K562 (cell line): ENCODE results near the gene C10orf90. TPM values are rescaled to one million over a fixed set of nuclear protein-coding genes. Genes with fewer than 3 reads are reported as not detected.

Experiments
- ATAC-seq: fragments of 200-7000 bp; cut with Tn5 transposase; 3 replicates; pipeline ENCODE4 v1.9.1; 2020; ENCODE audit warnings: moderate library complexity
- BruUV-seq: library from RNA; stranded (reverse); fragments of 400-500 nt; replicated peaks from 2 replicates; lab custom pipeline; 2021; lab: Mats Ljungman, UMichigan
- CTCF ChIA-PET: fragments of 300-600 bp; formaldehyde crosslinking; extraction: SDS; loops from one replicate; lab custom pipeline; 2021; ENCODE audit warnings: low intra/inter-chr PET ratio; lab: Yijun Ruan, JAX
- POLR2A ChIA-PET: fragments of 300-600, 350-650 bp; sonication (Branson Sonifier 250); formaldehyde crosslinking; extraction: SDS; loops from one replicate; lab custom pipeline; 2021; ENCODE audit warnings: antibody characterized with exemption, inconsistent platforms; lab: Yijun Ruan, JAX
- DNase-seq, 4 experiments: peaks; one replicate each; pipeline versions ENCODE4 v3.0.0 to v3.0.0-alpha.2; 2011 to 2018; ENCODE audit warnings: low spot score in 3 of 4, mixed read lengths in 3 of 4; ENCODE audit errors: extremely low read depth in 1 of 4
- FAIRE-seq: peaks from 2 replicates; lab custom pipeline; 2011; peaks lifted over from hg19 to GRCh38; lab: Jason Lieb, UNC
- H2AFZ ChIP-seq: 2 replicates; pipeline ENCODE4 v1.6.0; 2011; ENCODE audit warnings: low read depth, low read length, control low read depth, inconsistent platforms
- H3K27ac ChIP-seq: fragments of 200-600 bp; 3 replicates; pipeline ENCODE4 v1.8.0; 2011; ENCODE audit warnings: low read depth, mild to moderate bottlenecking, control low read depth, inconsistent platforms, low read length, moderate library complexity, mixed read lengths; ENCODE audit errors: extremely low read depth
- H3K27me3 ChIP-seq, 2 experiments: fragments of 300-600 bp in 1 of 2; 2 replicates in 1 of 2; 3 replicates in 1 of 2; pipeline versions ENCODE4 v1.6.0 to v1.8.0; 2011; ENCODE audit warnings: inconsistent platforms in 2 of 2, low read length in 2 of 2, mild to moderate bottlenecking in 1 of 2, mixed read lengths in 1 of 2, moderate library complexity in 1 of 2; ENCODE audit not compliant: control insufficient read depth in 2 of 2, insufficient read depth in 2 of 2
- H3K36me3 ChIP-seq: fragments of 300-600 bp; 3 replicates; pipeline ENCODE4 v1.8.0; 2011; ENCODE audit warnings: mild to moderate bottlenecking, low read length, inconsistent platforms; ENCODE audit not compliant: control insufficient read depth, insufficient read depth
- H3K4me1 ChIP-seq, 2 experiments: fragments of 200-600 bp in 1 of 2; replicated peaks in 1 of 2; 2 replicates in 1 of 2; 3 replicates in 1 of 2; pipeline versions ENCODE4 v1.5.1 to v1.8.0; 2011; ENCODE audit warnings: inconsistent platforms in 2 of 2, low read length in 2 of 2, mild to moderate bottlenecking in 1 of 2, mixed read lengths in 1 of 2, moderate library complexity in 1 of 2; ENCODE audit not compliant: control insufficient read depth in 2 of 2, insufficient read depth in 2 of 2
- H3K4me2 ChIP-seq: 2 replicates; pipeline ENCODE4 v1.6.1; 2011; ENCODE audit warnings: low read length, control low read depth, inconsistent platforms, mixed read lengths; ENCODE audit not compliant: insufficient read depth
- H3K4me3 ChIP-seq: fragments of 200-600 bp; sonication (generic), shearing (Covaris generic); 2 replicates; pipeline ENCODE4 v1.5.1; 2016; ENCODE audit warnings: control low read depth, inconsistent platforms
- H3K79me2 ChIP-seq: fragments of 200-600 bp; 3 replicates; pipeline ENCODE4 v1.8.0; 2011; ENCODE audit warnings: low read length, inconsistent platforms; ENCODE audit not compliant: control insufficient read depth, insufficient read depth
- H3K9ac ChIP-seq, 2 experiments: 2 replicates each; pipeline versions ENCODE4 v1.6.0 to v1.6.1; 2011; ENCODE audit warnings: low read depth in 2 of 2, low read length in 2 of 2, control low read depth in 1 of 2, inconsistent platforms in 1 of 2, mild to moderate bottlenecking in 1 of 2, mixed read lengths in 1 of 2; ENCODE audit not compliant: insufficient read depth in 1 of 2
- H3K9me1 ChIP-seq: one replicate; pipeline ENCODE4 v1.6.0; 2011; ENCODE audit warnings: inconsistent platforms, mild to moderate bottlenecking, low read length, moderate library complexity; ENCODE audit not compliant: control insufficient read depth, insufficient read depth
- H3K9me3 ChIP-seq: replicated peaks from 2 replicates; pipeline ENCODE4 v1.5.1; 2011; ENCODE audit warnings: low read depth, low read length, inconsistent platforms; ENCODE audit not compliant: control insufficient read depth, insufficient read depth
- H4K20me1 ChIP-seq: replicated peaks from 2 replicates; pipeline ENCODE4 v1.6.1; 2011; ENCODE audit warnings: low read length, inconsistent platforms, mixed read lengths; ENCODE audit not compliant: control insufficient read depth, insufficient read depth
- WGBS: fragments of 100-300 bp; shearing (Covaris generic); methylation state at CpG from one replicate; pipeline ENCODE4 v1.1.6; 2016; ENCODE audit warnings: low coverage, mixed read lengths; ENCODE audit not compliant: insufficient coverage; ENCODE audit errors: missing lambda C conversion rate; 5-methylcytosine and 5-hydroxymethylcytosine counted together
- in situ Hi-C: fragments of 300-500 bp; cut with MboI; formaldehyde crosslinking; loops from 4 replicates; pipeline ENCODE4 v1.15.0; 2018; ENCODE audit warnings: inconsistent platforms, mixed read lengths
- intact Hi-C: fragments of 100-400 bp; cut with micrococcal nuclease; formaldehyde crosslinking; loops from 2 replicates; pipeline ENCODE4 v1.14.2; 2022
- polyA plus RNA-seq, 8 experiments: library from polyadenylated mRNA; depleted of rRNA in 4 of 8; stranded (reverse) in 5 of 8; unstranded in 3 of 8; fragments of >200 nt; fragmentation: Nextera tagmentation in 2 of 8; fragmentation: Illumina TruSeq in 1 of 8; extraction: Ambion mirVana in 2 of 8; extraction: Trizol in 1 of 8; gene quantifications; 2 replicates each; pipeline versions ENCODE4 v1.2.1 to v1.2.3, GENCODE V29; 2011 to 2014; ENCODE audit warnings: inconsistent platforms in 1 of 8, missing spikeins in 1 of 8
- total RNA-seq, 7 experiments: library from RNA; depleted of rRNA in 6 of 7; stranded (reverse); fragments of >200 nt in 6 of 7; fragmentation: Illumina TruSeq in 2 of 7; extraction: Trizol in 2 of 7; gene quantifications; 2 replicates each; pipeline versions ENCODE4 v1.2.1 to v1.2.3, GENCODE V29; 2011 to 2021; ENCODE audit warnings: low replicate concordance in 1 of 7
- TF ChIP-seq, protein P1 (sequence below): sonication (generic); formaldehyde crosslinking; IDR thresholded peaks from 2 replicates; pipeline ENCODE4 v1.5.0; 2020; ENCODE audit warnings: missing genetic modification reagents
- TF ChIP-seq, protein P2 (sequence below): sonication (generic); formaldehyde crosslinking; IDR thresholded peaks from 2 replicates; pipeline ENCODE4 v1.8.1; 2023; ENCODE audit warnings: mild to moderate bottlenecking, missing genetic modification reagents
- TF ChIP-seq, protein P3 (sequence below): sonication (generic); formaldehyde crosslinking; IDR thresholded peaks from 2 replicates; pipeline ENCODE4 v1.8.0; 2022; ENCODE audit warnings: mild to moderate bottlenecking, missing genetic modification reagents

The C10orf90 gene
- total and polyA plus RNA-seq, 9 of the 15 experiments (the other 6 are each of a cell fraction or from before 2014, with no cell fraction given): not detected

DNA sequence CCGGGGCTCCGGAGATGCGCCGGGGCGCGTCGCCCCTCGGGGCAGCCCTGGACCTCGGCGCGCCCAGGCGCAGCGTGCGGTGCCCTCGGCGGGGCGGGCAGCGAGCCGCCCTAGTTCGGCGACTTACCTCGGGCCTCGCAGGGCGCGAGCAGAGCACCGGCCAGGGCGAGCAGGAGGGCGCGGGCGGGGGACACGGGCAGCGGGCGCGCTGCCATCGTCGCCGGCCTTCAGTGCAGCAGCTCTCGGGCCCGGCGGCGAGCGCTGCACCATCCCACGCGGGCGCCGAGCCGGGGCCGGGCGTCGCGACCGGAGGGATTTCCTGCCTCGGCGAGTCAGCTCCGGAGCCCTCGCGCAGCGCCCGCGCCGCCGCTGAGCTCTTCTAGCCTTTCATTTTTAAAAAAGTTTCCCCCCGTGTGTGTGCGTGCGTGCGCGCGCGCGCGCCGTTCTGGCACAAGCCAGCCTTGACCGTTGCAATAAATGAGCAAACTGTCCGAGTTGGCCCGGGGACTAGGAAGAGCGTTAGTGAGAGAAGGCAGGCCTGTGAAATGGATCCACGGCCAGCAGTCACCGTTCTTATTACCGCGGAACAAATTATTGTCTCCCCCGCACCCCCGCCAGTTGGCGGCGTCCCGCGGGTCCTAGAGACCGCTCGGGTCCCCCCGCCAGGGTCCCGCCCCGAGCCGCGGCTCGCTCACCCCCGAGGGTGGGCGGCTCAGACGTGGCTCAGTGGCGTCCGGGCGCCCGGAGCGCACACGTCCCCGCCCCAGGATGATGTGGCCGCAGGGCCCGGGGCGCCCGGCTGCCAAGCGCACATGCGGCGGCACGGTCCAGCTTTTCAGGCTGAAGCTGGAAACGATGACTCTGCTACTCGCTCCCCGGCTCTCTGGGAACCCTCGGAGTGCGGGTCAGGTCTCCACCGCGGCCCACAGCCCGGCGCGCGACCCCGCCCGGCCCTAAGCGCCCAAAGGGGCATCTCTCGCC is 282.3 kb downstream of the C10orf90 start, which contains the start of gene ADAM12:
Gene ADAM12, minus strand, starts transcription at position 547 of the 981 bp plus-strand sequence. Its CDS starts 332 bp downstream, at position 215.
- CTCF ChIA-PET: no interaction called here
- Histone ChIP-seq H3K27ac (no peak within 1 kb of the TSS), H3K9me1 (no peaks in the 10 kb centered on the region), H3K27me3 (no peaks in the 10 kb centered on the region), H4K20me1 (no peaks in the 10 kb centered on the region), H3K4me1 (no peaks in the 10 kb centered on the region; a peak in 1 of 5 replicates), H3K9me3 (no peaks in the 10 kb centered on the region), H3K9ac (no peak within 1 kb of the TSS), H3K4me3 (no peak within 1 kb of the TSS), H2AFZ (no peak within 1 kb of the TSS), H3K4me2 (no peak within 1 kb of the TSS), H3K36me3 (no peaks in the 10 kb centered on the region), H3K79me2 (no peaks in the 10 kb centered on the region)
- in situ Hi-C loops (no loop called here), intact Hi-C loops (loop anchor here (2.0 to 10.0 kb wide), 3 partner anchors 227 to 523 kb away; no protein-coding TSS in a partner anchor)
- DNase-seq (no peak), ATAC-seq (no peak), FAIRE-seq (no peak)
- POLR2A ChIA-PET: no interaction called here
- BruUV-seq: no TSS peak
- TF ChIP-seq, protein P1, sequence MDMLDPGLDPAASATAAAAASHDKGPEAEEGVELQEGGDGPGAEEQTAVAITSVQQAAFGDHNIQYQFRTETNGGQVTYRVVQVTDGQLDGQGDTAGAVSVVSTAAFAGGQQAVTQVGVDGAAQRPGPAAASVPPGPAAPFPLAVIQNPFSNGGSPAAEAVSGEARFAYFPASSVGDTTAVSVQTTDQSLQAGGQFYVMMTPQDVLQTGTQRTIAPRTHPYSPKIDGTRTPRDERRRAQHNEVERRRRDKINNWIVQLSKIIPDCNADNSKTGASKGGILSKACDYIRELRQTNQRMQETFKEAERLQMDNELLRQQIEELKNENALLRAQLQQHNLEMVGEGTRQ (CRISPR knock-in tag): no peak
- TF ChIP-seq, protein P2, sequence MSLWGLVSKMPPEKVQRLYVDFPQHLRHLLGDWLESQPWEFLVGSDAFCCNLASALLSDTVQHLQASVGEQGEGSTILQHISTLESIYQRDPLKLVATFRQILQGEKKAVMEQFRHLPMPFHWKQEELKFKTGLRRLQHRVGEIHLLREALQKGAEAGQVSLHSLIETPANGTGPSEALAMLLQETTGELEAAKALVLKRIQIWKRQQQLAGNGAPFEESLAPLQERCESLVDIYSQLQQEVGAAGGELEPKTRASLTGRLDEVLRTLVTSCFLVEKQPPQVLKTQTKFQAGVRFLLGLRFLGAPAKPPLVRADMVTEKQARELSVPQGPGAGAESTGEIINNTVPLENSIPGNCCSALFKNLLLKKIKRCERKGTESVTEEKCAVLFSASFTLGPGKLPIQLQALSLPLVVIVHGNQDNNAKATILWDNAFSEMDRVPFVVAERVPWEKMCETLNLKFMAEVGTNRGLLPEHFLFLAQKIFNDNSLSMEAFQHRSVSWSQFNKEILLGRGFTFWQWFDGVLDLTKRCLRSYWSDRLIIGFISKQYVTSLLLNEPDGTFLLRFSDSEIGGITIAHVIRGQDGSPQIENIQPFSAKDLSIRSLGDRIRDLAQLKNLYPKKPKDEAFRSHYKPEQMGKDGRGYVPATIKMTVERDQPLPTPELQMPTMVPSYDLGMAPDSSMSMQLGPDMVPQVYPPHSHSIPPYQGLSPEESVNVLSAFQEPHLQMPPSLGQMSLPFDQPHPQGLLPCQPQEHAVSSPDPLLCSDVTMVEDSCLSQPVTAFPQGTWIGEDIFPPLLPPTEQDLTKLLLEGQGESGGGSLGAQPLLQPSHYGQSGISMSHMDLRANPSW (CRISPR knock-in tag): no peak
- TF ChIP-seq, protein P3, sequence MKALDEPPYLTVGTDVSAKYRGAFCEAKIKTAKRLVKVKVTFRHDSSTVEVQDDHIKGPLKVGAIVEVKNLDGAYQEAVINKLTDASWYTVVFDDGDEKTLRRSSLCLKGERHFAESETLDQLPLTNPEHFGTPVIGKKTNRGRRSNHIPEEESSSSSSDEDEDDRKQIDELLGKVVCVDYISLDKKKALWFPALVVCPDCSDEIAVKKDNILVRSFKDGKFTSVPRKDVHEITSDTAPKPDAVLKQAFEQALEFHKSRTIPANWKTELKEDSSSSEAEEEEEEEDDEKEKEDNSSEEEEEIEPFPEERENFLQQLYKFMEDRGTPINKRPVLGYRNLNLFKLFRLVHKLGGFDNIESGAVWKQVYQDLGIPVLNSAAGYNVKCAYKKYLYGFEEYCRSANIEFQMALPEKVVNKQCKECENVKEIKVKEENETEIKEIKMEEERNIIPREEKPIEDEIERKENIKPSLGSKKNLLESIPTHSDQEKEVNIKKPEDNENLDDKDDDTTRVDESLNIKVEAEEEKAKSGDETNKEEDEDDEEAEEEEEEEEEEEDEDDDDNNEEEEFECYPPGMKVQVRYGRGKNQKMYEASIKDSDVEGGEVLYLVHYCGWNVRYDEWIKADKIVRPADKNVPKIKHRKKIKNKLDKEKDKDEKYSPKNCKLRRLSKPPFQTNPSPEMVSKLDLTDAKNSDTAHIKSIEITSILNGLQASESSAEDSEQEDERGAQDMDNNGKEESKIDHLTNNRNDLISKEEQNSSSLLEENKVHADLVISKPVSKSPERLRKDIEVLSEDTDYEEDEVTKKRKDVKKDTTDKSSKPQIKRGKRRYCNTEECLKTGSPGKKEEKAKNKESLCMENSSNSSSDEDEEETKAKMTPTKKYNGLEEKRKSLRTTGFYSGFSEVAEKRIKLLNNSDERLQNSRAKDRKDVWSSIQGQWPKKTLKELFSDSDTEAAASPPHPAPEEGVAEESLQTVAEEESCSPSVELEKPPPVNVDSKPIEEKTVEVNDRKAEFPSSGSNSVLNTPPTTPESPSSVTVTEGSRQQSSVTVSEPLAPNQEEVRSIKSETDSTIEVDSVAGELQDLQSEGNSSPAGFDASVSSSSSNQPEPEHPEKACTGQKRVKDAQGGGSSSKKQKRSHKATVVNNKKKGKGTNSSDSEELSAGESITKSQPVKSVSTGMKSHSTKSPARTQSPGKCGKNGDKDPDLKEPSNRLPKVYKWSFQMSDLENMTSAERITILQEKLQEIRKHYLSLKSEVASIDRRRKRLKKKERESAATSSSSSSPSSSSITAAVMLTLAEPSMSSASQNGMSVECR (CRISPR knock-in tag): no peak
- 22% methylated on average over 23 of the region's 127 CpGs for WGBS
